ENCODE data around the gene CALD1.

DNA sequence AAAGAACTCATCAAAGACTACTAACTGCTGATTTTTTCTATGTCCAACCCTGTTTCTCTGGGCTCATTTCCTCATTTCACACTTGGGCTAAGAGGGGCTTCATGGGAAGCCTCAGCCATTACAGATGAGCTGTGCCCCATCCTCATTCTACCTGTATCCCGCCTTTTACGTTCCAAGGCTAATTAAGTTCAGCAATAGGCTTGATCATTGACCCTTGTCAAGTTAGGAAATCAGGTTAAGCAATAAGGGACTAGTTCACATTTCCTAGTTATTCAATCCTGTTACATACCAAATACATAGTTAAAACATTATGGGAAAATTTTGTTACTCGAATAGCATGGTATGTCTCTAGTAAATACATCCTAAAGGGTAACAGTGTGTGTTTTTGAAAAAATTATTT lies 177.6 kb downstream of the CALD1 start:
- TF ChIP-seq CTCF (IDR thresholded peaks at IDR 0.05), result no peak
- no peak for TF ChIP-seq POLR2A (IDR thresholded peaks at IDR 0.05)
- TF ChIP-seq POLR2AphosphoS5 (IDR thresholded peaks at IDR 0.05), result no peak
